ENCODE data around the gene IRGQ.
A peak's percentile ranks its signal among the peaks of the same experiment; 100 is the strongest.

IRGQ gene

DNA sequence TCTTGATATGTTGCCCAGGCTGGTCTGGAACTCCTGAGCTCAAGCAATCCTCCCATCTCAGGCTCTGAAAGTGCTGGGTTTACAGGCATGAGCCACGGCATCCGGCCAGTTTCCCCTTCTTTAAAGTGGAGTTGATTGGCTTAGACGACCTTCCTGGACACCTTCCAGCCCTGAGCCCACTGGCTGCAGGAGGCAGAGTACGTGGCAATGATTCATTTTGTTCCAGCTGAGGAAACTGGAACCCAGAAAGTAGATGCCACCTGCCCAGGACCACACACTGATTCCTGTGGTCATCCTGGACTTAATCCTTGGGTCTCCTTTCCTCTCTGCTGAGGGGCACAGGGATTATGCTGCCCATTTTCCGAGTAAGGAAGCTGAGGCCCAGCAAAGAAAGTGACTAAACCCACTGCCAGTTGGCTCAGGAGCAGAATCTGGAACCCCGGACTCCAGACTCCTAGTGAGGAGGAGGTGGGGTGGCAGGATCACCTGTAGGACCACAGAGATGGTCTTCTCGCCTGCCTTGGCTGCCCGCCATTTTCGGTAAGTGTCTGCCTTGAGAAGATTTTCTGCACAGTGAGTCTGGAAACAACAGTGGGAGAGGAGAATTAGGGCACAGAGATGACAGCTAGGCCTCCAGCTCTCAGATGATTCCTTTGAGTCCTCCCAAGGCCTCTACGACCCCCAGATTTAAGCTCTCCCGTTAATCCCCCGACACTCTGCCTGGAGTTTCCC, 21.3 kb downstream of the IRGQ start:
- no peaks in the 10 kb centered on the region for H3F3A ChIP-seq (ENCODE audit: control insufficient read depth, insufficient read depth)
- no peaks in the 10 kb centered on the region for H3K9me3 ChIP-seq (ENCODE audit: control insufficient read depth, insufficient read depth, low read length)
- H3K27ac ChIP-seq (ENCODE audit: low read depth, low read length) = peak overlapping the region; percentile 22
- no peak for TF ChIP-seq EZH2phosphoT487 (IDR thresholded peaks at IDR 0.05; ENCODE audit: borderline replicate concordance, low read length)
- TF ChIP-seq, protein P1, sequence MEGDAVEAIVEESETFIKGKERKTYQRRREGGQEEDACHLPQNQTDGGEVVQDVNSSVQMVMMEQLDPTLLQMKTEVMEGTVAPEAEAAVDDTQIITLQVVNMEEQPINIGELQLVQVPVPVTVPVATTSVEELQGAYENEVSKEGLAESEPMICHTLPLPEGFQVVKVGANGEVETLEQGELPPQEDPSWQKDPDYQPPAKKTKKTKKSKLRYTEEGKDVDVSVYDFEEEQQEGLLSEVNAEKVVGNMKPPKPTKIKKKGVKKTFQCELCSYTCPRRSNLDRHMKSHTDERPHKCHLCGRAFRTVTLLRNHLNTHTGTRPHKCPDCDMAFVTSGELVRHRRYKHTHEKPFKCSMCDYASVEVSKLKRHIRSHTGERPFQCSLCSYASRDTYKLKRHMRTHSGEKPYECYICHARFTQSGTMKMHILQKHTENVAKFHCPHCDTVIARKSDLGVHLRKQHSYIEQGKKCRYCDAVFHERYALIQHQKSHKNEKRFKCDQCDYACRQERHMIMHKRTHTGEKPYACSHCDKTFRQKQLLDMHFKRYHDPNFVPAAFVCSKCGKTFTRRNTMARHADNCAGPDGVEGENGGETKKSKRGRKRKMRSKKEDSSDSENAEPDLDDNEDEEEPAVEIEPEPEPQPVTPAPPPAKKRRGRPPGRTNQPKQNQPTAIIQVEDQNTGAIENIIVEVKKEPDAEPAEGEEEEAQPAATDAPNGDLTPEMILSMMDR (IDR thresholded peaks at IDR 0.05; ENCODE audit: low read depth, low read length, poor library complexity, severe bottlenecking) = no peak
- peak overlapping the region; percentile 88 for H3K4me3 ChIP-seq (ENCODE audit: low read length)
- H3K79me2 ChIP-seq (ENCODE audit: control insufficient read depth, low read length) = peaks cover 35% of the 10 kb centered on the region
- H3K36me3 ChIP-seq (ENCODE audit: control insufficient read depth, low read length) = peaks cover 17% of the 10 kb centered on the region
- H3K27me3 ChIP-seq (ENCODE audit: control insufficient read depth, low read length) = peaks cover 8% of the 10 kb centered on the region; the same call in 1 of the 2 replicates
- H3K9me2 ChIP-seq (replicated peaks; ENCODE audit: control insufficient read depth, low read length) = no peaks in the 10 kb centered on the region
- no peaks in the 10 kb centered on the region for H4K20me1 ChIP-seq (ENCODE audit: control insufficient read depth, insufficient read depth, low read depth, low read length)
- H3K4me2 ChIP-seq (ENCODE audit: low read length) = peak overlapping the region; percentile 88
- H3K4me1 ChIP-seq (ENCODE audit: control insufficient read depth, low read length) = peaks cover 14% of the 10 kb centered on the region

DNA sequence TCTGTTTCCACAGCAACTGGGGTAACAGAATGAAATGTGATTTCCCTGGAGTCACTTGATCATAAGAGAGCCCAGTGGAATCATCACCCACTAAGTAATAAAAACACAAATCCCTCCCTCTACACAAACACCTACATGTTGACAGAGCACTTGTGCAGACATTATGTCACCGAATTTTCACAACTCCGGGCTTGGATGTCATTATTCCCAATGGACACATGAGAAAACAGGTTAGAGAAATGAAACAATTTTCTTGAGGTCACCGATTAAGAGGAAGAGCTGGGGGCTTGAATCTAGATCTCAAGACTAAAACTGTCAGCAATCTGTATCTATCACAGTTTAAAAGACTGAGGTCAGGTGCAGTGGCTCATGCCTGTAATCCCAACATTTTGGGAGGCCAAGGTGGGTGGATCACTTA, 23.8 kb downstream of the IRGQ start:
- no peak overlapping the region for H3K4me3 ChIP-seq (ENCODE audit: low read length)
- H3K27me3 ChIP-seq (ENCODE audit: control insufficient read depth, low read length) = no peaks in the 10 kb centered on the region
- no peak for TF ChIP-seq EZH2phosphoT487 (IDR thresholded peaks at IDR 0.05; ENCODE audit: borderline replicate concordance, low read length)
- TF ChIP-seq, protein P1 (IDR thresholded peaks at IDR 0.05; ENCODE audit: low read depth, low read length, poor library complexity, severe bottlenecking) = no peak
- no peak overlapping the region for H3K27ac ChIP-seq (ENCODE audit: low read depth, low read length)
- H4K20me1 ChIP-seq (ENCODE audit: control insufficient read depth, insufficient read depth, low read depth, low read length) = no peaks in the 10 kb centered on the region
- no peaks in the 10 kb centered on the region for H3F3A ChIP-seq (ENCODE audit: control insufficient read depth, insufficient read depth)
- no peaks in the 10 kb centered on the region for H3K9me2 ChIP-seq (replicated peaks; ENCODE audit: control insufficient read depth, low read length)
- H3K36me3 ChIP-seq (ENCODE audit: control insufficient read depth, low read length) = peaks cover 17% of the 10 kb centered on the region
- peaks cover 14% of the 10 kb centered on the region for H3K4me1 ChIP-seq (ENCODE audit: control insufficient read depth, low read length)
- H3K79me2 ChIP-seq (ENCODE audit: control insufficient read depth, low read length) = peaks cover 36% of the 10 kb centered on the region
- no peak overlapping the region for H3K4me2 ChIP-seq (ENCODE audit: low read length)
- no peaks in the 10 kb centered on the region for H3K9me3 ChIP-seq (ENCODE audit: control insufficient read depth, insufficient read depth, low read length)

DNA sequence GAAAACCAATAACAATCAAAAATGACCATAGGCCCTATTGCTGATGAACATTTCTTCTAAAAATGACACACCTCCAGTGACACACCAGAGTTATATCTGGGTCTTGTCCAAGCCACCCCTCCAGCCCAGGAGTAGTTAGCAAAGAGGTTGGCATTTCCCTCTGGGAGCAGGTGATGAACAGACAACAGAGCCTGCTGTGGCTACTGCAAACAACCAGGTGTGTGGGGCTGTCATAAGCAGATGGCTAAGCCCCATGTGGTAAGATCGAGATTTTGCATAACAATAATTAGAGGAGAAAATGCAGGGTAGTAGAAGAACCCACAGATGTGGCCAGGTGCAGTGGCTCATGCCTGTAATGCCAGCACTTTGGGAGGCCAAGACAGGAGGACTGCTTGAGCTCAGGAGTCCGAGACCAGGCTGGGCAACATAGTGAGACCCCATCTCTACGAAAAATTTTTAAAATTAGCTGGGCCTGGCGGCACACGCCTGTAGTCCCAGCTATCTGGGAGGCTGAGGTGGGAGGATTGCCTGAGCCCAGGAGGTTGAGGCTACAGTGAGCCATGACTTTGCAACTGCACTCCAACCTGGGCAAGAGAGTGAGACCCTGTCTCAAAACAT, 25.7 kb downstream of the IRGQ start:
- Histone ChIP-seq H3F3A (ENCODE audit: control insufficient read depth, insufficient read depth) (no peaks in the 10 kb centered on the region), H3K27ac (ENCODE audit: low read depth, low read length) (no peak overlapping the region), H3K4me1 (ENCODE audit: control insufficient read depth, low read length) (peaks cover 6% of the 10 kb centered on the region), H3K79me2 (ENCODE audit: control insufficient read depth, low read length) (peaks cover 35% of the 10 kb centered on the region), H3K36me3 (ENCODE audit: control insufficient read depth, low read length) (peaks cover 17% of the 10 kb centered on the region), H3K4me3 (ENCODE audit: low read length) (no peak overlapping the region), H3K27me3 (ENCODE audit: control insufficient read depth, low read length) (no peaks in the 10 kb centered on the region), H3K9me2 (replicated peaks; ENCODE audit: control insufficient read depth, low read length) (no peaks in the 10 kb centered on the region), H4K20me1 (ENCODE audit: control insufficient read depth, insufficient read depth, low read depth, low read length) (no peaks in the 10 kb centered on the region), H3K9me3 (ENCODE audit: control insufficient read depth, insufficient read depth, low read length) (no peaks in the 10 kb centered on the region), H3K4me2 (ENCODE audit: low read length) (no peak overlapping the region)
- TF ChIP-seq EZH2phosphoT487 (IDR thresholded peaks at IDR 0.05; ENCODE audit: borderline replicate concordance, low read length) = no peak
- TF ChIP-seq, protein P1 (IDR thresholded peaks at IDR 0.05; ENCODE audit: low read depth, low read length, poor library complexity, severe bottlenecking) = no peak

Data from DOHH2 (cell line).